HG02943 (cell line): ENCODE data around the gene ZBTB7A.

Experiments used
- ATAC-seq: cut with Tn5 transposase; IDR thresholded peaks from one replicate; pipeline ENCODE4 v1.9.1; 2021; ENCODE audit warnings: mild to moderate bottlenecking, low read depth, moderate library complexity; ENCODE audit not compliant: unreplicated experiment

Gene ZBTB7A

GRCh38 chr19:4066682-4067395 lies at the start of gene ZBTB7A:
Gene ZBTB7A, minus strand, starts transcription at chr19:4066899. Its CDS starts 11,667 bp downstream, at chr19:4055232.
- no peak for ATAC-seq

- no peak for ATAC-seq
Measured at GRCh38 chr19:4115818-4116385, 49.2 kb upstream of the ZBTB7A start.

- no peak for ATAC-seq
Measured at GRCh38 chr19:4115050-4115817, 48.5 kb upstream of the ZBTB7A start.

GRCh38 chr19:4114181-4114580 lies 47.5 kb upstream of the ZBTB7A start:
- ATAC-seq: no peak

- no peak for ATAC-seq
Measured at GRCh38 chr19:4113398-4114088, 46.8 kb upstream of the ZBTB7A start.

- no peak for ATAC-seq
Measured at GRCh38 chr19:4112367-4112766, 45.7 kb upstream of the ZBTB7A start.

GRCh38 chr19:4109626-4109945 lies 42.9 kb upstream of the ZBTB7A start:
- no peak for ATAC-seq

- no peak for ATAC-seq
Measured at GRCh38 chr19:4108767-4109625, 42.3 kb upstream of the ZBTB7A start.

GRCh38 chr19:4103080-4103433 lies 36.4 kb upstream of the ZBTB7A start:
- no peak for ATAC-seq

- ATAC-seq: no peak
Measured at GRCh38 chr19:4102339-4103079, 35.8 kb upstream of the ZBTB7A start.

- no peak for ATAC-seq
Measured at GRCh38 chr19:4101496-4101770, 34.7 kb upstream of the ZBTB7A start.

- ATAC-seq: no peak
Measured at GRCh38 chr19:4100647-4101495, 34.2 kb upstream of the ZBTB7A start.

- no peak for ATAC-seq
Measured at GRCh38 chr19:4099041-4099764, 32.5 kb upstream of the ZBTB7A start.

GRCh38 chr19:4098493-4098892 lies 31.8 kb upstream of the ZBTB7A start:
- no peak for ATAC-seq

GRCh38 chr19:4097501-4097900 lies 30.8 kb upstream of the ZBTB7A start:
- ATAC-seq: no peak

- ATAC-seq: no peak
Measured at GRCh38 chr19:4096049-4096892, 29.6 kb upstream of the ZBTB7A start.

GRCh38 chr19:4095488-4095844 lies 28.8 kb upstream of the ZBTB7A start:
- ATAC-seq: no peak
